Measurements from ENCODE around the gene USP25. TPM values are rescaled to one million over a fixed set of nuclear protein-coding genes. Genes with fewer than 3 reads are reported as not detected.

Gene USP25
- total RNA-seq, 1 donor from 2014 or later, result 62.1 TPM

DNA sequence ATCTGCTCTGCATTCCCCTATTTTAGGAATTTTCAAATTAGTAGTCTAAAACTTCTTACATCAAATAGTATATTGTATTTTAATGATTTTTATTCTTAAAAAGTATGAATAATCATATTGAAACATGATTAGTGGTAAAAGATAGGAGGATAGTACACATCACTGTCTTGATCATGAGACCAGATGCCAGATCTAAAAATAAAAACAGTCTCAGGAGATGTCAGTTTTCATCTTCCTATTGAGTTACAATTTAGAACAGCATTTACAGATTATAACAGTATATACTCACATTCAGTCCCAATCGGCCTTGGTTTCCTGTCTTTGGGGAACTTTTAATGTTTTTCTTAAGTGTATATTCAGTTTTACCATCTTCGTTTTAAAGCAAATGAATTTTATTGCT lies 95.9 kb downstream of the USP25 start:
- H3K36me3 ChIP-seq (ENCODE audit: control insufficient read depth in 3 of 3, insufficient read depth in 3 of 3, low read length in 3 of 3), result peaks cover 0 to 2% (median 0%) of the 10 kb centered on the region in 3 donors
- H3K4me1 ChIP-seq (ENCODE audit: control insufficient read depth in 3 of 3, insufficient read depth in 3 of 3, low read length in 3 of 3), result peaks cover 4 to 12% (median 6%) of the 10 kb centered on the region in 3 donors
- H3K27me3 ChIP-seq (ENCODE audit: control insufficient read depth in 3 of 3, insufficient read depth in 3 of 3, low read length in 3 of 3), result no peaks in the 10 kb centered on the region
- H3K9me3 ChIP-seq (ENCODE audit: control insufficient read depth in 3 of 3, low read length in 3 of 3), result no peaks in the 10 kb centered on the region
- H3K9ac ChIP-seq (ENCODE audit: low read depth in 1 of 3, low read length in 3 of 3), result peak overlapping the region in 2 of 3 donors; percentile 15 to 78
- peak overlapping the region; percentile 1 to 32 (median 7) for H3K4me3 ChIP-seq (ENCODE audit: low read length in 3 of 3)
- peak overlapping the region; percentile 95 for H3K27ac ChIP-seq (ENCODE audit: low read depth, low read length)

GRCh38 chr21:15826147-15826780 lies 96.5 kb downstream of the USP25 start:
- Histone ChIP-seq H3K9ac (ENCODE audit: low read depth in 1 of 3, low read length in 3 of 3) (peak overlapping the region; percentile 59 to 78 (median 75)), H3K27ac (ENCODE audit: low read depth, low read length) (peak overlapping the region; percentile 95), H3K27me3 (ENCODE audit: control insufficient read depth in 3 of 3, insufficient read depth in 3 of 3, low read length in 3 of 3) (no peaks in the 10 kb centered on the region), H3K9me3 (ENCODE audit: control insufficient read depth in 3 of 3, low read length in 3 of 3) (no peaks in the 10 kb centered on the region), H3K4me3 (ENCODE audit: low read length in 3 of 3) (peak overlapping the region in 2 of 3 donors; percentile 7 to 32), H3K4me1 (ENCODE audit: control insufficient read depth in 3 of 3, insufficient read depth in 3 of 3, low read length in 3 of 3) (peaks cover 4 to 12% (median 6%) of the 10 kb centered on the region in 3 donors), H3K36me3 (ENCODE audit: control insufficient read depth in 3 of 3, insufficient read depth in 3 of 3, low read length in 3 of 3) (peaks cover 0 to 5% (median under 1%) of the 10 kb centered on the region in 3 donors)

GRCh38 chr21:15826908-15827601 lies 97.3 kb downstream of the USP25 start:
- Histone ChIP-seq H3K4me1 (ENCODE audit: control insufficient read depth in 3 of 3, insufficient read depth in 3 of 3, low read length in 3 of 3) (peaks cover 4 to 12% (median 6%) of the 10 kb centered on the region in 3 donors), H3K36me3 (ENCODE audit: control insufficient read depth in 3 of 3, insufficient read depth in 3 of 3, low read length in 3 of 3) (peaks cover 0 to 11% (median 6%) of the 10 kb centered on the region in 3 donors), H3K27ac (ENCODE audit: low read depth, low read length) (peak overlapping the region; percentile 95), H3K27me3 (ENCODE audit: control insufficient read depth in 3 of 3, insufficient read depth in 3 of 3, low read length in 3 of 3) (no peaks in the 10 kb centered on the region), H3K9me3 (ENCODE audit: control insufficient read depth in 3 of 3, low read length in 3 of 3) (no peaks in the 10 kb centered on the region), H3K4me3 (ENCODE audit: low read length in 3 of 3) (peak overlapping the region; percentile 37 to 61 (median 40)), H3K9ac (ENCODE audit: low read depth in 1 of 3, low read length in 3 of 3) (peak overlapping the region; percentile 52 to 78 (median 75))

DNA sequence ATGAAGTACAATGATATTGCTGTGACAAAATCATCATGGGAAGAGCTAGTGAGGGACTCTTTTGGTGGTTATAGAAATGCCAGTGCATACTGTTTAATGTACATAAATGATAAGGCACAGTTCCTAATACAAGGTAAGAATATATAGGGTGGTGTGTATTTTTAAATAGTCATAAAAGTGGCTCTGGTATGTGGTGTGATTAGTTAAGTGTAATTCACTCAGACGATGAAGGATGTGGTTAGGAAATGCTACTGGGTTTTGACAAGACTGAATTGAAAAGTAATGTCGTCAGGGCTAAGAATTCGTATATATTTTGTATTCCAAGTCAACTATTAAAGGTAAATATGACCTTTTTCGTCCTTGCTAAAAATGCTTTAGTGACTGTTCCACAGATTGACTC lies 101.7 kb downstream of the USP25 start:
- no peaks in the 10 kb centered on the region for H3K27me3 ChIP-seq (ENCODE audit: control insufficient read depth in 3 of 3, insufficient read depth in 3 of 3, low read length in 3 of 3)
- no peaks in the 10 kb centered on the region for H3K9me3 ChIP-seq (ENCODE audit: control insufficient read depth in 3 of 3, low read length in 3 of 3)
- peaks cover 0 to 3% (median 0%) of the 10 kb centered on the region in 3 donors for H3K4me1 ChIP-seq (ENCODE audit: control insufficient read depth in 3 of 3, insufficient read depth in 3 of 3, low read length in 3 of 3)
- peak overlapping the region in 1 of 3 donors; percentile 4 for H3K9ac ChIP-seq (ENCODE audit: low read depth in 1 of 3, low read length in 3 of 3)
- H3K27ac ChIP-seq (ENCODE audit: low read depth, low read length), result no peak overlapping the region
- peaks cover 0 to 12% (median 6%) of the 10 kb centered on the region in 3 donors for H3K36me3 ChIP-seq (ENCODE audit: control insufficient read depth in 3 of 3, insufficient read depth in 3 of 3, low read length in 3 of 3)
- no peak overlapping the region for H3K4me3 ChIP-seq (ENCODE audit: low read length in 3 of 3)

- Histone ChIP-seq H3K36me3 (ENCODE audit: control insufficient read depth in 3 of 3, insufficient read depth in 3 of 3, low read length in 3 of 3) (peaks cover 0 to 11% (median 8%) of the 10 kb centered on the region in 3 donors), H3K27me3 (ENCODE audit: control insufficient read depth in 3 of 3, insufficient read depth in 3 of 3, low read length in 3 of 3) (no peaks in the 10 kb centered on the region), H3K27ac (ENCODE audit: low read depth, low read length) (peak overlapping the region; percentile 50), H3K4me3 (ENCODE audit: low read length in 3 of 3) (no peak overlapping the region), H3K9ac (ENCODE audit: low read depth in 1 of 3, low read length in 3 of 3) (no peak overlapping the region), H3K4me1 (ENCODE audit: control insufficient read depth in 3 of 3, insufficient read depth in 3 of 3, low read length in 3 of 3) (peaks cover 0 to 9% (median 9%) of the 10 kb centered on the region in 3 donors), H3K9me3 (ENCODE audit: control insufficient read depth in 3 of 3, low read length in 3 of 3) (no peaks in the 10 kb centered on the region)
Measured at GRCh38 chr21:15837645-15838044, 107.9 kb downstream of the USP25 start.

DNA sequence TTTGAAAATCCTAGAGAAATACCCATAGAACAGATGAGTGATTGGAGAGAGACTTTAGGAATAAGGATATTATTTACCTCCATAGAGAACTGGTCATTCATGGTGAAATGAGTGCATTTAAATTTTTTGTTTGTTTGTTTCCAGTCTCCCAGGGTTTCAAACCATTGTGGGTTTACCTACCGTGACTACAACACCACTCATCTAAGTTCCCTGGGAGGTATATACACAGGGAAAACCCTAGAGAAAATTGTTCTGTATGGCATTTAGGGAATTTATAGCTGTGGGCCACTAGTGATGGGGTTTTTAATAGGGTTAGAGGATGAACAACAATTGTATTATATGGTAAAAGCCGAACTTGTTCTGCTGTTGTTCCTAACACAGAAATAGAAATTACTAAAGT lies 109.2 kb downstream of the USP25 start:
- H3K27me3 ChIP-seq (ENCODE audit: control insufficient read depth in 3 of 3, insufficient read depth in 3 of 3, low read length in 3 of 3), result no peaks in the 10 kb centered on the region
- H3K36me3 ChIP-seq (ENCODE audit: control insufficient read depth in 3 of 3, insufficient read depth in 3 of 3, low read length in 3 of 3), result peaks cover 0 to 12% (median 10%) of the 10 kb centered on the region in 3 donors
- peaks cover 0 to 9% (median 9%) of the 10 kb centered on the region in 3 donors for H3K4me1 ChIP-seq (ENCODE audit: control insufficient read depth in 3 of 3, insufficient read depth in 3 of 3, low read length in 3 of 3)
- H3K27ac ChIP-seq (ENCODE audit: low read depth, low read length), result no peak overlapping the region
- H3K9ac ChIP-seq (ENCODE audit: low read depth in 1 of 3, low read length in 3 of 3), result no peak overlapping the region
- H3K9me3 ChIP-seq (ENCODE audit: control insufficient read depth in 3 of 3, low read length in 3 of 3), result no peaks in the 10 kb centered on the region
- no peak overlapping the region for H3K4me3 ChIP-seq (ENCODE audit: low read length in 3 of 3)

DNA sequence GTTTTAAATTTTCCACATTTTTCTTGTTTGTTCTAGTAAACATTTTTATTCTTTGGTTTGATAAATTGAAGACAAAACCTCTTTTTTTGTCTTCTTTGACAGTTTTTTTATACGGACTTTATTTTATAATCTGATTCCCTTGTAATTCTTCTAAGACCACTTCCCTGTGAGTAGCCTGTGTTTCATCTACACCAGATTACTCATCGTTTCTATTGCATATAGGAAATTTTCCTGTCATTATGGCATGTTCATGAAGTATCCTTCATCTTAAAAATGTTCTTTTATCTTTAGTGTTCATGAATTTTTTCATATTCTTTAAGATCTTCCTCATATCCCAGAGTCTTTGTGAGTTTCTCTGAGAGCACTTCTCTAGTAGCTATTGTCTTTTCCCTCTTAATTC lies 109.8 kb downstream of the USP25 start:
- Histone ChIP-seq H3K27me3 (ENCODE audit: control insufficient read depth in 3 of 3, insufficient read depth in 3 of 3, low read length in 3 of 3) (no peaks in the 10 kb centered on the region), H3K27ac (ENCODE audit: low read depth, low read length) (no peak overlapping the region), H3K4me3 (ENCODE audit: low read length in 3 of 3) (no peak overlapping the region), H3K9me3 (ENCODE audit: control insufficient read depth in 3 of 3, low read length in 3 of 3) (no peaks in the 10 kb centered on the region), H3K4me1 (ENCODE audit: control insufficient read depth in 3 of 3, insufficient read depth in 3 of 3, low read length in 3 of 3) (peaks cover 0 to 9% (median 9%) of the 10 kb centered on the region in 3 donors), H3K36me3 (ENCODE audit: control insufficient read depth in 3 of 3, insufficient read depth in 3 of 3, low read length in 3 of 3) (peaks cover 0 to 12% (median 9%) of the 10 kb centered on the region in 3 donors), H3K9ac (ENCODE audit: low read depth in 1 of 3, low read length in 3 of 3) (no peak overlapping the region)

- no peak overlapping the region for H3K4me3 ChIP-seq (ENCODE audit: low read length in 3 of 3)
- H3K36me3 ChIP-seq (ENCODE audit: control insufficient read depth in 3 of 3, insufficient read depth in 3 of 3, low read length in 3 of 3), result peaks cover 0 to 12% (median 8%) of the 10 kb centered on the region in 3 donors
- H3K9ac ChIP-seq (ENCODE audit: low read depth in 1 of 3, low read length in 3 of 3), result no peak overlapping the region
- H3K4me1 ChIP-seq (ENCODE audit: control insufficient read depth in 3 of 3, insufficient read depth in 3 of 3, low read length in 3 of 3), result peaks cover 0 to 9% (median 9%) of the 10 kb centered on the region in 3 donors
- H3K27ac ChIP-seq (ENCODE audit: low read depth, low read length), result no peak overlapping the region
- no peaks in the 10 kb centered on the region for H3K9me3 ChIP-seq (ENCODE audit: control insufficient read depth in 3 of 3, low read length in 3 of 3)
- H3K27me3 ChIP-seq (ENCODE audit: control insufficient read depth in 3 of 3, insufficient read depth in 3 of 3, low read length in 3 of 3), result no peaks in the 10 kb centered on the region
Measured at GRCh38 chr21:15840406-15840805, 110.6 kb downstream of the USP25 start.

GRCh38 chr21:15841856-15842564 lies 112.2 kb downstream of the USP25 start:
- Histone ChIP-seq H3K9ac (ENCODE audit: low read depth in 1 of 3, low read length in 3 of 3) (no peak overlapping the region), H3K27me3 (ENCODE audit: control insufficient read depth in 3 of 3, insufficient read depth in 3 of 3, low read length in 3 of 3) (no peaks in the 10 kb centered on the region), H3K36me3 (ENCODE audit: control insufficient read depth in 3 of 3, insufficient read depth in 3 of 3, low read length in 3 of 3) (peaks cover 0 to 12% (median 8%) of the 10 kb centered on the region in 3 donors)

More at GRCh38 chr21:15841856-15842564, 112.2 kb downstream of the USP25 start:
- Histone ChIP-seq H3K27ac (ENCODE audit: low read depth, low read length) (no peak overlapping the region), H3K9me3 (ENCODE audit: control insufficient read depth in 3 of 3, low read length in 3 of 3) (no peaks in the 10 kb centered on the region), H3K4me1 (ENCODE audit: control insufficient read depth in 3 of 3, insufficient read depth in 3 of 3, low read length in 3 of 3) (peaks cover 0 to 9% (median 9%) of the 10 kb centered on the region in 3 donors), H3K4me3 (ENCODE audit: low read length in 3 of 3) (no peak overlapping the region)

Data from skeletal muscle tissue (tissue), 4 donors.